ENCODE results near the gene SEC14L5.
A peak's percentile ranks its signal among the peaks of the same experiment; 100 is the strongest.

SEC14L5 gene

GRCh38 chr16:4957720-4958509 is at the start of gene SEC14L5:
Gene SEC14L5, plus strand, starts transcription at chr16:4958330. Its CDS starts 994 bp downstream, at chr16:4959324.
- Histone ChIP-seq H3K27ac (ENCODE audit: low read length) (peak within 1 kb of the TSS; percentile 31), H3K27me3 (ENCODE audit: control insufficient read depth in 1 of 2, insufficient read depth in 2 of 2, low read length in 2 of 2) (no peaks in the 10 kb centered on the region), H3K9ac (ENCODE audit: low read length in 2 of 2) (peak within 1 kb of the TSS; percentile 36 to 62), H3K9me3 (ENCODE audit: control insufficient read depth in 2 of 2, low read length in 2 of 2) (no peaks in the 10 kb centered on the region), H3K4me1 (ENCODE audit: control insufficient read depth, insufficient read depth, low read length) (peaks cover 26% of the 10 kb centered on the region), H3K36me3 (ENCODE audit: control insufficient read depth in 2 of 2, insufficient read depth in 2 of 2, low read length in 2 of 2) (no peaks in the 10 kb centered on the region), H3K4me3 (ENCODE audit: low read length in 2 of 2) (peak within 1 kb of the TSS; percentile 76 to 79)

GRCh38 chr16:4908854-4909401 is 49.2 kb upstream of the SEC14L5 start:
- no peaks in the 10 kb centered on the region for H3K27me3 ChIP-seq (ENCODE audit: control insufficient read depth in 1 of 2, insufficient read depth in 2 of 2, low read length in 2 of 2)

DNA sequence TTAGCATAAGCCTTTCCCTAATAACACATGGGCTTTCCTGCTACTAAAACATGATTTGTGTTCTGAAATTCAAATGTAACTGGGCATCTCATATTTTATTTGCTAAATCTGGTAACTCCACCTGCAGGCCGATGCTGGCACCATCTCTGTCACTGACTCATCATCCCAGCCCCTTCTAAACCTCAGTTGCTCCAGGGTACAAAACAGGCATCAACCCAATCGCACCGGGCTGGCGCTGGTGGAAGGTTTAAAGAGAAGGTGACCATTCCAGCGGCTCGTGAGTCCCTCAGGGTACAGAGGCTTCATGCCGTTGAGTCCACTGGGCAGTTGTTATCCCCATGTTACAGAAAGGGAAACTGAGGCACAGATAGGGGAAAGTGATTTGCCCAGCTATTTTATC is 48.3 kb upstream of the SEC14L5 start:
- Histone ChIP-seq H3K4me1 (ENCODE audit: control insufficient read depth, insufficient read depth, low read length) (no peaks in the 10 kb centered on the region), H3K9ac (ENCODE audit: low read length in 2 of 2) (no peak overlapping the region), H3K27me3 (ENCODE audit: control insufficient read depth in 1 of 2, insufficient read depth in 2 of 2, low read length in 2 of 2) (no peaks in the 10 kb centered on the region), H3K27ac (ENCODE audit: low read length) (no peak overlapping the region), H3K4me3 (ENCODE audit: low read length in 2 of 2) (no peak overlapping the region), H3K36me3 (ENCODE audit: control insufficient read depth in 2 of 2, insufficient read depth in 2 of 2, low read length in 2 of 2) (no peaks in the 10 kb centered on the region), H3K9me3 (ENCODE audit: control insufficient read depth in 2 of 2, low read length in 2 of 2) (no peaks in the 10 kb centered on the region)

More at GRCh38 chr16:4908854-4909401, 49.2 kb upstream of the SEC14L5 start:
- H3K27ac ChIP-seq (ENCODE audit: low read length), result no peak overlapping the region
- no peak overlapping the region for H3K9ac ChIP-seq (ENCODE audit: low read length in 2 of 2)
- H3K9me3 ChIP-seq (ENCODE audit: control insufficient read depth in 2 of 2, low read length in 2 of 2), result no peaks in the 10 kb centered on the region
- no peaks in the 10 kb centered on the region for H3K36me3 ChIP-seq (ENCODE audit: control insufficient read depth in 2 of 2, insufficient read depth in 2 of 2, low read length in 2 of 2)
- H3K4me1 ChIP-seq (ENCODE audit: control insufficient read depth, insufficient read depth, low read length), result no peaks in the 10 kb centered on the region
- H3K4me3 ChIP-seq (ENCODE audit: low read length in 2 of 2), result no peak overlapping the region

GRCh38 chr16:4910828-4911227 is 47.3 kb upstream of the SEC14L5 start:
- peaks cover 3% of the 10 kb centered on the region for H3K4me1 ChIP-seq (ENCODE audit: control insufficient read depth, insufficient read depth, low read length)
- no peak overlapping the region for H3K27ac ChIP-seq (ENCODE audit: low read length)
- no peaks in the 10 kb centered on the region for H3K9me3 ChIP-seq (ENCODE audit: control insufficient read depth in 2 of 2, low read length in 2 of 2)
- no peaks in the 10 kb centered on the region for H3K27me3 ChIP-seq (ENCODE audit: control insufficient read depth in 1 of 2, insufficient read depth in 2 of 2, low read length in 2 of 2)
- no peak overlapping the region for H3K9ac ChIP-seq (ENCODE audit: low read length in 2 of 2)
- H3K4me3 ChIP-seq (ENCODE audit: low read length in 2 of 2), result no peak overlapping the region
- H3K36me3 ChIP-seq (ENCODE audit: control insufficient read depth in 2 of 2, insufficient read depth in 2 of 2, low read length in 2 of 2), result no peaks in the 10 kb centered on the region

DNA sequence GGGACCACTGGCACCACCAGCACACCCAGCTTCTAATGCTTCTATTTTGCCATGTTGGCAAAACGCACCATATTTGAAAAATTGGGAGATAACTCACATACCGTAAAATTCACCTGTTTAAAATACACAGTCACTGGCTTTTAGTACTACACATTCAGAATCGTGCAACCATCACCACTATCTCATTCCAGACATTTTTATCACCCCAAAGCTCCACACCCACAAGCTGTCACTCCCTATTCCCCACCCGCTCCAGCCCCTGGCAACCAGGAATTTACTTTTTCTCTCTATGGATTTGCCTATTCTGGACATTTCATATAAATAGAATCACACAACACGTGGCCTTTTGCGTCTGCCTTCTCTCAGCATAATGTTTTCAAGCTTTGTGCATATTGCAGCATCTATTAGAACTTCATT is 46.2 kb upstream of the SEC14L5 start:
- no peaks in the 10 kb centered on the region for H3K27me3 ChIP-seq (ENCODE audit: control insufficient read depth in 1 of 2, insufficient read depth in 2 of 2, low read length in 2 of 2)
- no peak overlapping the region for H3K4me3 ChIP-seq (ENCODE audit: low read length in 2 of 2)
- H3K36me3 ChIP-seq (ENCODE audit: control insufficient read depth in 2 of 2, insufficient read depth in 2 of 2, low read length in 2 of 2), result no peaks in the 10 kb centered on the region
- H3K9ac ChIP-seq (ENCODE audit: low read length in 2 of 2), result no peak overlapping the region
- peaks cover 3% of the 10 kb centered on the region for H3K4me1 ChIP-seq (ENCODE audit: control insufficient read depth, insufficient read depth, low read length)
- H3K9me3 ChIP-seq (ENCODE audit: control insufficient read depth in 2 of 2, low read length in 2 of 2), result no peaks in the 10 kb centered on the region
- no peak overlapping the region for H3K27ac ChIP-seq (ENCODE audit: low read length)

DNA sequence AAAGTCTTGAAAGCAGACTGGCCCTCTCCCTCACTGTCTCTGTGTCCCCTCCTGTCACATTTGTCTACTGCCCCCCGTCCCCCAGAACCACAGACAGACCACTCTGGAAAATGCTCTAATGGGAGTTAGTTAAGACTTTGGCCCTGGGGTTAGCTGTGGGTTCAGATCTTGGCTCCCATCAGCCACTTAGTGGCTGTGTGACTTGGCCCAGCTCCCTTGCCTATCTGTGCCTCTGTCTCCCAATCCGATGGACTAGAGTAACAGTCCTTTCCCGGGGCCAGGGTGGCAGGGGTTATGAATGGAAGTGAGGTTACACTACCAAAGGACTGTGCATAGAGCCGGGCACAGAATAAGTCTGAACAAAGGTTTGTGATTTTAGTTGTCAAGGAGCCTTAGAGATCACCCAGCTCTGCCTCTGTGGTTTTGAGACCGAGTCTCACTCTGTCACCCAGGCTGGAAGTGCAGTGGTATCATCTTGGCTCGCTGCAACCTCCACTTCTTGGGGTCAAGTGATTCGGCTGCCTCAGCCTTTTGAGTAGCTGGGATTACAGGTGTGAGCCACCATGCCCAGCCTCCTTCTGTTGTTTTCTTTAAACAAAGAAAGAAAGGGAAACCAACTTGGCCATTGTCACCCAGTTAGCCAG is 44.9 kb upstream of the SEC14L5 start:
- H3K27me3 ChIP-seq (ENCODE audit: control insufficient read depth in 1 of 2, insufficient read depth in 2 of 2, low read length in 2 of 2), result no peaks in the 10 kb centered on the region
- H3K9me3 ChIP-seq (ENCODE audit: control insufficient read depth in 2 of 2, low read length in 2 of 2), result no peaks in the 10 kb centered on the region
- H3K27ac ChIP-seq (ENCODE audit: low read length), result no peak overlapping the region
- H3K4me1 ChIP-seq (ENCODE audit: control insufficient read depth, insufficient read depth, low read length), result peaks cover 3% of the 10 kb centered on the region
- H3K9ac ChIP-seq (ENCODE audit: low read length in 2 of 2), result no peak overlapping the region
- H3K36me3 ChIP-seq (ENCODE audit: control insufficient read depth in 2 of 2, insufficient read depth in 2 of 2, low read length in 2 of 2), result no peaks in the 10 kb centered on the region
- H3K4me3 ChIP-seq (ENCODE audit: low read length in 2 of 2), result no peak overlapping the region

GRCh38 chr16:4913774-4914525 is 44.2 kb upstream of the SEC14L5 start:
- Histone ChIP-seq H3K4me3 (ENCODE audit: low read length in 2 of 2) (no peak overlapping the region), H3K4me1 (ENCODE audit: control insufficient read depth, insufficient read depth, low read length) (peaks cover 3% of the 10 kb centered on the region), H3K36me3 (ENCODE audit: control insufficient read depth in 2 of 2, insufficient read depth in 2 of 2, low read length in 2 of 2) (no peaks in the 10 kb centered on the region), H3K27ac (ENCODE audit: low read length) (no peak overlapping the region), H3K9ac (ENCODE audit: low read length in 2 of 2) (no peak overlapping the region), H3K9me3 (ENCODE audit: control insufficient read depth in 2 of 2, low read length in 2 of 2) (no peaks in the 10 kb centered on the region), H3K27me3 (ENCODE audit: control insufficient read depth in 1 of 2, insufficient read depth in 2 of 2, low read length in 2 of 2) (no peaks in the 10 kb centered on the region)

DNA sequence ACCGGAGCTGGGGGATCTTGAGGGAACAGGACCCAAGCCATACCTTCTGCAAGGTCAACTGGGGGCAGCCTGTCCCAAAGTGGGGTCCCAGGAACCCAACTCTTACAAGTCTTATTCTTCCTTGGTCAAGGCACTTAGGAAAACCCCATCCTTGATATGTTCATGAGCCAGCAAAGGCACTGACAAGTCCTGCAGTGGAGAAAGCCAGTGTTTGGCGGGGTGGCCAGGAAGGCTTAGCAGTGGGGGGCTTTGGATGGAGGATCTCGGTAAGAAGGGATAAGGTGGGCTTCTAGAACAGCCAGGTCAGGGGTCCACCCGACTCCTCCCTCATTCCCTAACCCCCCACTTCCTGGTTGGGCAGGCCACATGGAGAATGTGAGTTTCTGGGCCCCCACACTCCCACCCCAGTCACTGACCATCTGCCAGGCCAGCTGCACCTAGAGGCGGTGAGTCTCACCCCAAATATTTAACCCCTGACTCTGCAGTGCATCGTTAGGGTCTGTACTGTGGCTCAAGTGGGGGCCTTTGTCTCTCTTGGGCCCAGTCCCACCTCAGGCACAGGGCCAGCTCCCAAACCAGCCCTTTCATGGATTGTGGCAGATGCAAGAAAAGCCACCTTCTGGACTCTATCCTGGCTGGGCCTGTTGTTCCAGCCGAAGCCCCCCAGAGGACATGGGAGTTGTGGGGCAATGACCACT is 43.5 kb upstream of the SEC14L5 start:
- Histone ChIP-seq H3K9me3 (ENCODE audit: control insufficient read depth in 2 of 2, low read length in 2 of 2) (no peaks in the 10 kb centered on the region), H3K9ac (ENCODE audit: low read length in 2 of 2) (no peak overlapping the region), H3K4me3 (ENCODE audit: low read length in 2 of 2) (no peak overlapping the region), H3K36me3 (ENCODE audit: control insufficient read depth in 2 of 2, insufficient read depth in 2 of 2, low read length in 2 of 2) (no peaks in the 10 kb centered on the region), H3K27ac (ENCODE audit: low read length) (no peak overlapping the region), H3K4me1 (ENCODE audit: control insufficient read depth, insufficient read depth, low read length) (peaks cover 3% of the 10 kb centered on the region), H3K27me3 (ENCODE audit: control insufficient read depth in 1 of 2, insufficient read depth in 2 of 2, low read length in 2 of 2) (no peaks in the 10 kb centered on the region)

- Histone ChIP-seq H3K27ac (ENCODE audit: low read length) (no peak overlapping the region), H3K36me3 (ENCODE audit: control insufficient read depth in 2 of 2, insufficient read depth in 2 of 2, low read length in 2 of 2) (no peaks in the 10 kb centered on the region), H3K27me3 (ENCODE audit: control insufficient read depth in 1 of 2, insufficient read depth in 2 of 2, low read length in 2 of 2) (no peaks in the 10 kb centered on the region), H3K4me1 (ENCODE audit: control insufficient read depth, insufficient read depth, low read length) (peaks cover 3% of the 10 kb centered on the region), H3K4me3 (ENCODE audit: low read length in 2 of 2) (no peak overlapping the region), H3K9me3 (ENCODE audit: control insufficient read depth in 2 of 2, low read length in 2 of 2) (no peaks in the 10 kb centered on the region), H3K9ac (ENCODE audit: low read length in 2 of 2) (no peak overlapping the region)
These were observed 42.8 kb upstream of the SEC14L5 start for GRCh38 chr16:4915226-4915761.

- Histone ChIP-seq H3K4me1 (ENCODE audit: control insufficient read depth, insufficient read depth, low read length) (peaks cover 3% of the 10 kb centered on the region), H3K27me3 (ENCODE audit: control insufficient read depth in 1 of 2, insufficient read depth in 2 of 2, low read length in 2 of 2) (no peaks in the 10 kb centered on the region), H3K36me3 (ENCODE audit: control insufficient read depth in 2 of 2, insufficient read depth in 2 of 2, low read length in 2 of 2) (no peaks in the 10 kb centered on the region), H3K27ac (ENCODE audit: low read length) (no peak overlapping the region), H3K9me3 (ENCODE audit: control insufficient read depth in 2 of 2, low read length in 2 of 2) (no peaks in the 10 kb centered on the region), H3K9ac (ENCODE audit: low read length in 2 of 2) (no peak overlapping the region), H3K4me3 (ENCODE audit: low read length in 2 of 2) (no peak overlapping the region)
These were observed 41.0 kb upstream of the SEC14L5 start for GRCh38 chr16:4917117-4917516.
